Panc1 (cell line): ENCODE results near the gene MED28.

Source experiments
- CTCF ChIP-seq: fragments of 450-650 bp; IDR thresholded peaks from 2 replicates; pipeline ENCODE4 v1.5.1; 2017; ENCODE audit warnings: mild to moderate bottlenecking
- POLR2AphosphoS5 ChIP-seq: IDR thresholded peaks from 2 replicates; pipeline ENCODE4 v1.6.1; 2012; ENCODE audit warnings: mild to moderate bottlenecking, low read depth, low read length, moderate library complexity
- TCF7L2 ChIP-seq: IDR thresholded peaks from 2 replicates; pipeline ENCODE4 v1.6.1; 2011; ENCODE audit warnings: mild to moderate bottlenecking, low read depth, low read length, inconsistent platforms

- TF ChIP-seq CTCF (no peak), TCF7L2 (no peak), POLR2AphosphoS5 (no peak)
Observed at GRCh38 chr4:17623451-17624001, 9.1 kb downstream of the MED28 start.
